GM18505 (cell line): ENCODE data around the gene MAMDC4.
"Not testable (repeated sequence)": the region's sequence is repeated elsewhere in the genome, so short reads cannot be mapped to it uniquely, and the experiment has no call there.

Source experiments
- ATAC-seq: cut with Tn5 transposase; IDR thresholded peaks from one replicate; pipeline ENCODE4 v1.9.1; 2021; ENCODE audit not compliant: unreplicated experiment
- POLR2A ChIP-seq: IDR thresholded peaks from 4 replicates; pipeline ENCODE4 v1.6.1; 2011; ENCODE audit warnings: borderline replicate concordance; ENCODE audit not compliant: insufficient read depth, insufficient read length; ENCODE audit errors: extremely low read depth

Gene MAMDC4

DNA sequence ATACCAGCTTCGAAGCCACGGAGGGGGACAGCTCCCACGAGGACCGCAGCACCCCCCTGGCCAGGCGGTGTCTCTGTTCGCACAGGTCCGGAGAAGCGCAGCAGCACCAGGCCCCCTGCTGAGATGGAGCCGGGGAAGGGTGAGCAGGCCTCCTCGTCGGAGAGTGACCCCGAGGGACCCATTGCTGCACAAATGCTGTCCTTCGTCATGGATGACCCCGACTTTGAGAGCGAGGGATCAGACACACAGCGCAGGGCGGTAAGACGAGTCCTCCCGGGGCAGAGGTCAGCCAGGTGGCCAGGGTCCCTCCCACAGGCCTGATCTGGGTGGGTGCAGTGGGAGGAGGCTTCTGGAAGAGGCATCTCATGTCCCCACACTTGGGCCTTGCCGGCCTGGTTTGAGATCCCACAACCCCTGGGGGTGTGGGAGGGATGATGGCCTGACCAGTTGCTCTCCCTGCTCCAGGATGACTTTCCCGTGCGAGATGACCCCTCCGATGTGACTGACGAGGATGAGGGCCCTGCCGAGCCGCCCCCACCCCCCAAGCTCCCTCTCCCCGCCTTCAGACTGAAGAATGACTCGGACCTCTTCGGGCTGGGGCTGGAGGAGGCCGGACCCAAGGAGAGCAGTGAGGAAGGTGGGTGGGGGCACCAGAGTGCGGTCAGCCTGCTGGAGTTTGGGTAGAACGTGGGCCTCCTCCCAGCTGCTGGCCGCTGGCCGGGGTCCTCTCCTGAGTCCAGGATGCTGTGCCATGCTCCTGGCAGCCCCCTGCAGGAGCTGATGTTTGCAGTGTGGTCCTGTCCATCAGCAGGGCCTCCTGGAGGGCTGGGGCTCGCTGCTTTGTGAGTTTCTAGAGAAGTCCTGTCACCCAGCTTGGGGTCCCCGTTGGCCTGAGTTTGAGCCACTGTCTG is 12.7 kb upstream of the MAMDC4 start:
- ATAC-seq, result no peak
- TF ChIP-seq POLR2A, result no peak

DNA sequence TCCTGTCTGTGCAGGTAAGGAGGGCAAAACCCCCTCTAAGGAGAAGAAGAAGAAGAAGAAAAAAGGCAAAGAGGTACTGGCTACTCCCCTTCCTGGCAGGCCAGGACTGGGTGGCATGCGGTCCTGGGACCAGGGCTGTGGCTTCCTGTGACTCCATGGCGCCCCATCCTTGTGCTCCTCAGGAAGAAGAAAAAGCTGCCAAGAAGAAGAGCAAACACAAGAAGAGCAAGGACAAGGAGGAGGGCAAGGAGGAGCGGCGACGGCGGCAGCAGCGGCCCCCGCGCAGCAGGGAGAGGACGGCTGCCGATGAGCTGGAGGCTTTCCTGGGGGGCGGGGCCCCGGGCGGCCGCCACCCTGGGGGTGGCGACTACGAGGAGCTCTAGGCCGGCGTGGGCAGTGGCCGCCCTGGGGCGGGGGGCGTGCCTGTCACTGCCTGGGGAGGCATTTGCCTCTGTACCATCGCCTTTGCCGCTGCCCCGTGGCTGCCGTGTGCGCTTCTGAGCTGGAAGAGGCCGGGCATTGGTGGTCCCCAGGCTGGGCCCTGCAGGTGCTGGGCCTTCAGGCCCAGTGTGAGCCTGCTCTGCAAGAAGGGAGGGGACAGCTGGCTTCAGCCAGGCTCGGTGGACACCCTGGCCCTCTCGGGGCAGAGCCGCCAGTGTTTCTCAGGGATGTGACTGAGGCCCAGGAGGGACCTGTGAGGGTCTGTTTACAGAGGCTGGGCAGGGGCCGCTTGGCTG is 11.8 kb upstream of the MAMDC4 start:
- ATAC-seq, result no peak
- no peak for TF ChIP-seq POLR2A

DNA sequence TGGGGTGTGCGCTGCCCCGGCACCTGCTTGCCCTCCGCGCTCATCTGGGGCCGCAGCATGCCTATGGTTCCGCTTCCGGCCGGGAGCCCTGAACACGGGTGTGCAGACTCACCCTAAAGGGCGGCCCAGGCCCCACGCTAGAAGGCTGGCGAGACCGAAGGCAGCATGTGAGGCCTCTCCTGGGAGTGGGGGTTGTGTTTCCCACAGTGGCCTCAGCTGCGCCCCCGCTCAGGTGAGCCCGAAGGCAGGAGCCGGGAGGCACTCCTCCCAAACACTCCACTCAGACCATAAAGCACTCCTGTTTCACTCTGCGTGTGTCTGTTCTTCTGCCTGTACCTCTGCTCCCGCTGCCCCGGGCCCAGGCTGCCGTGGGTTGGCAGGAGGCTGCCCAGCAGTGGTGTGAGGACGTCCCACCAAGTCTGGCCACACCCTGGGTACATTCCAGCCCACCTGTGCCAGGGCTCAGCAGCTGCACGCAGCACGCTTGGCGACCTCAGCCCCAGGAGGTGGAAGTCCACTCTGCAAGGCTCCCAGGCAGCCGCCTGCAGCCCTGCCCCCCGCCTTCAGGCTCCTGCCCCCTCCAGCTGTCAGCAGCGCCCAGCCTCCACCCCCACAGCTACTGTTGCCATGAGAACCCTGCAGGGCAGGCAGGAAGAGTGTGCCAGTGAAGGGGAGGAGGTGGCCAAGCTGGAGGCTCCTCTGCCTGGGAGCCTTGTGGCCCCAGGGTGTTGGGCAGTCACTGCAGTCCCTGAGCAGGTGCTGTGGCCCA is 11.1 kb upstream of the MAMDC4 start:
- no peak for ATAC-seq
- TF ChIP-seq POLR2A, result no peak

DNA sequence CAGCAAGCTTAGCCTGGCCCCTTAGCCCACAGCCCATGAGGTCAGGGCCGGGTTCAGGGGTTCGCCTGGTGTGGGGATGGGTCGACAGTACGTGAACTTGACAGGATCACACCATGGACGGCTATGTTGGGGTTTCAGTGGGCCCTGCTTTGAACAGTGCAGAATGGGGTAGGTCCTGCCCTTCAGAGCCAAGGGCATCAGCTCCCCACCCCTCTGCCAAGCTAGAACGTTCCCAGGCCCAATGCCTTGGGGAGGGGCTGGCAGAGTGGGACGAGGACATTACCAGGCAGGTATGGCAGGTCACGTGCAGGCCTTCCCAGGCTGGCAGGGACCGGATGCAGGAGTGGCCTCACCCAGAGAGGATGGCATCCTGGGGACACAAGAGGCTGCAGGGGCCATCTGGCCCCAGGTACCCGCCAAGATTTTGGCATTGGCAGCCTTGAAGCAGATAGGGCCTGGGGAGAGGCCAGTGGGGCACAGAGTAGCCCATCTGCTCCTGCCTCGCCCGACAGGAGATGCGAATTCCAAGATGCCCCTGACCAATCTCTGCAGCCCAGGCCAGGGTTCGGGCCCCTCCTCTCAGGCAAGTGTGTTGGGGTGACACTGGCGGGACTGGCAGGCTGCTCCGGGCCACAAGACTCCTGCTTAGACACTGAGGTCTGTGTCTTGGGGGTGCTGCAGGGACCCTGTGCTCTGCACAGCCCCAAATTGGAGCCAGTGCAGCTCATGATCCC is 10.3 kb upstream of the MAMDC4 start:
- not testable (repeated sequence) for ATAC-seq

DNA sequence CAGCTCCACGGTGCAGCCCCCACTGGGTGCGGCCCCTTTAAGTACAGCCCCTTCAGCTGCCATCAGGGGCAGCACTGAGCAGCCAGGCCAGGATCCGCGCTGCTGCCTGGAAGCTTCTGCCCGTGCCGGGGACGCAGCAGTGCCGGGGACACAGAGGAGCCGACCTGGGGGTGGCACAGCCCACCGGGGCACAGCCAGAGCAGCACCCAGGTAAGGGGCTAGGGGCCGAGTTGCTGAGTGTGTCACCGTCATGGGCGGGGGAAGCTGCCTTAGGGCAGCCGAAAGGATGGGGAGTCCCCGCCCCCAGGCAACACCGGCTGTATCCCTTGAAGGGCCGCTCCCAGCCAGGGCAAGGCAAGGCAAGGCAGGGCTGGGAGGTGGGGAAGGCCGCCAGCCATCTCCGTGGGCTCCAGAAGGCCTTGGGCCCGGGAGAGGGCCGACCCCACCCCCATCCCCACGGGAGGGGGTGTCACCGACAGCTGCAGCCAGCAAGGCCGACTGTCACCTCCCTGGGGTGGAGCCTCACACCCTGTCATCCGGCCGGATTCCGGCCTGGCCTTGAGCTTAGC is 9.7 kb upstream of the MAMDC4 start, which contains the start of gene AJM1:
TSS of gene AJM1 (plus strand) at position 99 of the 569 bp plus-strand sequence. CDS start 1,937 bp downstream, outside the sequence.
- peak; percentile 45 for ATAC-seq

DNA sequence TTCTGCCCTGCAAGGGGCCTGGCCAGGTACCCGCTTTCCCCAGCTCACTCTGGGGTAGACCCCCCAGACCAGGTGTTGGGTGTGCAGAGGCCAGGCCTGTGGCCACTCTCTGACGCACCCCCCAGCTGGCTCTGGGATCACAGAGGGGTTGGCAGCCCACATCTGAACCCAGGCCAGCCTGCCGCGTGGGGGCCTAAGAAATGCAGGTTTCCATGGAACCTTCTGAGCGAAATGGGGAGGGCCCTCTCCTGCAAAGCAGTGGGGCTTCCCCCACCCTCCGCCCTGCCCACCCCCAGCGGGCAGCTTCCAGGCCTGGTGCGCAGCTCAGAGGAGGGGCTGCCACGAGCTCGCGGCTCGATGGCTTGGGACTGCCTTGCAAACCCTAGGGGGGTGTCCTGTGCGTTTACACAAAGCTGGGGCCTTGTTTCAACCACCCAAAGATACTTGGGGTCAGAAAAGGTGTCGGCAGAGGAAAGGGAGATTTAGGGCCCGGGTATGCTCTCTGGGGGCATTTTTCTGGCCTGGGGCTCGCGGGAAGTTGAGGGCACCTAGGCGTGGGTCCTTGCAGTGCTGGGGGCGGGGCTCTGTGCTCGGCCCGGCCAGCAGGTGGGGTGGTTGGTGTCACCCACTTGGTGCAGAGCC is 8.9 kb upstream of the MAMDC4 start:
- not testable (repeated sequence) for ATAC-seq

DNA sequence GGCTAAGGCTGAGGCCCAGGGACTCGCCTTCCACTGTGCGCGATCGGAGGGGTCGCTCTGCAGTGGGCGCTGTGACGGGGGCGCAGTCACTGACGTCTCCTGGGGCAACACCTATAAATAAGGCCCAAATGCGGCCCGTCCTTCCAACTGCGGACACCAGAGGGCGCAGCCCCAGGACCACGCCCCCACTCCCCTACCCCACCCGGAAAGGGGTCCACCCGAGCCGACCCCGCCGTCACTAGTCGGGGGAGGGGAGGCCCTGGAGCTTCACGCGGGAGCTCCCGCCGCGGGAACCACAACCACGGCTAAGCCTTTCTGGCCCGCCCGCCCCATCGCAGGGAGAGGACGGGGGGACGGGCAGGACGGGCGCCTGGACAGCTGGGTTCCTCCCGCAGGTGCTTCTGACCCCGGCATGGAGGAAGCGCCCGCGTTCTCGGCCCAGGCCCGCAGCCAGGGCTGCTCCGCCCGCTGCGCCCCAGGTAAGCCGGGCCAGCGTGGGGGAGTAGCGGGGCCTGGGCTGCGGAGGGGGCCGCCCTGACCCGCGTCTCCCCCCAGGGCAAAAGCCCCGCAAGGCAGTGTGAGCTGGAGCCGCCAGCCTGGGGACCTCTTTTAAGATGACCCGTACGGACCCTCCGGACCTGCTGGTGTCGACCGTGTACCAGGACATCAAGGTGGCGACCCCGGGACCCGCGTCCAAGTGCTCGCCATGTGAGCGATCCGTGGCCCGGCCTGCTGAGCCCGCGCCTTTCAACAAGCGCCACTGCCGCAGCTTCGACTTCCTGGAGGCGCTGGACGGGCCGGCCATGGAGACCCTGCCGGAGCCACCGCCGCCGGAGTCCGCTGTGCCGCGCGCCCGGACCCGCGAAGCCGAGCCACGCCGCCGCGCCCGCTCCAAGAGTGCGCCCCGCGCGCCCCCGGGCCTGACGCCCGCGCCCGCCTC is 8.1 kb upstream of the MAMDC4 start:
- not testable (repeated sequence) for ATAC-seq

DNA sequence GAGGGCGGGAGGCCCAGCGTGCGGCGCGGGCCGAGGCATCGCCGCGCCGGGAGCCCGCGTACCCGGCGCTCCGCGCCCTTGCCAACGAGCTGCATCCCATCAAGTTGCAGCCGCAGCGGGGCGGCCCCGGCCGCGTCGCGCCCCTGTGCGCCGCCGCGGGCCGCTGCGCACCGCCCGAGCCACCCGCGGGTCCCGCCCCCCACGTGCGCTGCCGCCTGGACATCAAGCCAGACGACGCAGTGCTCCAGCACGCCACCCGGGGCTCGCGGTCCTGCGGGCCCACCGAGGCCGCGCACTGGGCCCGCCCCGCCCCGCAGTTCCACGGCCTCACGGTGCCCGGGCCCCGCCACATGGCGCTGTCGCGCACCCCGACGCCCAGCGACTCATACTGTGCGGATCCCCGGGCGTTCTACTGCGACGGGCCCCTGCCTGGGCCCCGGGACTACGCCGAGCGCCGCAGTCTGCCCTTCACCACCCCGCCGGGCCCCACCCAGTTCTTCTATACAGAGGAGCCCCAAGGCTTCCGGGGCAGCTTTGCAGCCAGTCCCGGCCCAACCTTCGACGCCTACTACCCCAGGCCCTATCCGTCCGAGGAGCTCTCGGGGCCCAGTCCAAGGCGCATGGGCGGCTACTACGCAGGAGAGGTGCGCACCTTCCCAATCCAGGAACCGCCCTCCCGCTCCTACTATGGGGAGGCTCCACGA is 7.2 kb upstream of the MAMDC4 start:
- ATAC-seq, result no peak
- no peak for TF ChIP-seq POLR2A

DNA sequence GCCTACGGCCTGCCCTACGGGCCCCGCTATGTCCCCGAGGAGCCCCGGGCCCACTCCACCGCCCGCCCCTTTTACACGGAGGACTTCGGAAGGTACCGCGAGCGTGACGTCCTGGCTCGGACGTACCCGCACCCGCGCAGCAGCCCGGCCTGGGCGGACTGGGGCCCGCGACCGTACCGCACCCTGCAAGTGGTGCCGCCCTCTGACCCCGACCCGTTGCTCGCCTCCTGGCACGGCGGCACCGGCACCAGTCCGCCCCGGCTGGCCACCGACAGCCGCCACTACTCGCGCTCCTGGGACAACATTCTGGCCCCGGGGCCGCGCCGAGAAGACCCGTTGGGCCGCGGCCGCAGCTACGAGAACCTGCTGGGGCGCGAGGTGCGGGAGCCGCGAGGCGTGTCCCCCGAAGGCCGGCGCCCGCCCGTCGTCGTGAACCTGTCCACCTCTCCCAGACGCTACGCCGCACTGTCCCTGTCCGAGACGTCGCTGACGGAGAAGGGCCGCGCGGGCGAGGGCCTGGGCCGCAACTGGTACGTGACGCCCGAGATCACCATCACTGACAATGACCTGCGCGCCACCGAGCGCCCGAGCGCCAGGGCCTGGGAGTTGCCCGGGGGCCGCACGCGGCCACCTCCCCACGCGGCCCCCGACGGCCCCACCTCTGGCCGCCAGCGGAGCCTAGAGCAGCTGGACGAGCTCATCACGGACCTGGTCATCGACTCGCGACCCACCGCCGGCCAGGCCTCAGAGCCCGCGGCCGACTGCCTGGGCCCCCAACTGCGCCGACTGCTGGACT is 6.5 kb upstream of the MAMDC4 start:
- no peak for ATAC-seq
- TF ChIP-seq POLR2A, result no peak

DNA sequence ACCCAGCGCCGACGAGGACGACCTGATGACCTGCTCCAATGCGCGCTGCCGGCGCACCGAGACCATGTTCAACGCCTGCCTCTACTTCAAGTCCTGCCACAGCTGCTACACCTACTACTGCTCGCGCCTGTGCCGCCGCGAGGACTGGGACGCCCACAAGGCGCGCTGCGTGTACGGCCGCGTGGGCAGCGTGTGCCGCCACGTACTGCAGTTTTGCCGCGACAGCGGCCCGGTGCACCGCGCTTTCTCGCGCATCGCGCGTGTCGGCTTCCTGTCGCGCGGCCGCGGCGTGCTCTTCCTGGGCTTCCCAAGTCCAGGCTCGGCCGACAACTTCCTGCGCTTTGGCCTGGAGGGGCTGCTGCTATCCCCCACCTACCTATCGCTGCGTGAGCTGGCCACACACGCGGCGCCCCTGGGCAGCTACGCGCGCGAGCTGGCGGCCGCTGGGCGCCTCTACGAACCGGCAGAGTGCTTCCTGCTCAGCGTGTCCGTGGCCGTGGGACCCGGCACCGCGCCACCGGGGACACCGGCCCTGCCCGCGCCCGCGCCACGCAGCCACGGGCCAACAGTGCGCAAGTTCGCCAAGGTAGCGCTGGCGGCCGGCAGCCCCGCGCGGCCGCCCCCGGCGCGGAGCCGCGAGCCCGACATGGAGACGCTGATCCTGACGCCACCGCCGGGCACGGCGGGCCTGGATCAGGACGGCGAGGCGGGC is 5.6 kb upstream of the MAMDC4 start:
- no peak for TF ChIP-seq POLR2A
- no peak for ATAC-seq
